ENCODE data around the gene NKX2-4. TPM values are rescaled to one million over a fixed set of nuclear protein-coding genes. Genes with fewer than 3 reads are reported as not detected.

The NKX2-4 gene
- total RNA-seq, 1 donor = not detected

- Histone ChIP-seq H3K27ac (ENCODE audit: low read depth, low read length) (no peak overlapping the region), H3K4me1 (ENCODE audit: insufficient read depth, low read length) (no peaks in the 10 kb centered on the region), H3K79me2 (ENCODE audit: insufficient read depth, low read length) (peaks cover 25% of the 10 kb centered on the region), H4K20me1 (ENCODE audit: insufficient read depth, low read length) (peaks cover 11% of the 10 kb centered on the region), H3K4me2 (ENCODE audit: insufficient read depth, low read length) (no peak overlapping the region), H3K4me3 (ENCODE audit: insufficient read depth, low read length) (no peak overlapping the region), H3K9me3 (ENCODE audit: low read depth, low read length) (no peaks in the 10 kb centered on the region), H3K27me3 (ENCODE audit: insufficient read depth, low read length) (no peaks in the 10 kb centered on the region), H3K36me3 (ENCODE audit: insufficient read depth, low read length) (peaks cover 4% of the 10 kb centered on the region), H2AFZ (ENCODE audit: low read length) (no peak overlapping the region)
- DNase-seq (ENCODE audit: insufficient read length, low spot score, missing footprints) = peak; percentile 5
- TF ChIP-seq CTCF (IDR thresholded peaks at IDR 0.05; ENCODE audit: extremely low read depth, low read depth, low read length) = no peak
These were observed 19.1 kb downstream of the NKX2-4 start for GRCh38 chr20:21378259-21378658.

- H3K27ac ChIP-seq (ENCODE audit: low read depth, low read length) = no peak overlapping the region
- no peaks in the 10 kb centered on the region for H3K4me1 ChIP-seq (ENCODE audit: insufficient read depth, low read length)
- H3K79me2 ChIP-seq (ENCODE audit: insufficient read depth, low read length) = peaks cover 29% of the 10 kb centered on the region
- H3K9me3 ChIP-seq (ENCODE audit: low read depth, low read length) = no peaks in the 10 kb centered on the region
- TF ChIP-seq CTCF (IDR thresholded peaks at IDR 0.05; ENCODE audit: extremely low read depth, low read depth, low read length) = no peak
- H4K20me1 ChIP-seq (ENCODE audit: insufficient read depth, low read length) = peaks cover 12% of the 10 kb centered on the region
- no peaks in the 10 kb centered on the region for H3K27me3 ChIP-seq (ENCODE audit: insufficient read depth, low read length)
- H3K4me3 ChIP-seq (ENCODE audit: insufficient read depth, low read length) = no peak overlapping the region
- peaks cover 4% of the 10 kb centered on the region for H3K36me3 ChIP-seq (ENCODE audit: insufficient read depth, low read length)
- DNase-seq (ENCODE audit: insufficient read length, low spot score, missing footprints) = no peak
- no peak overlapping the region for H2AFZ ChIP-seq (ENCODE audit: low read length)
- no peak overlapping the region for H3K4me2 ChIP-seq (ENCODE audit: insufficient read depth, low read length)
These were observed 19.6 kb downstream of the NKX2-4 start for GRCh38 chr20:21377701-21378100.

DNA sequence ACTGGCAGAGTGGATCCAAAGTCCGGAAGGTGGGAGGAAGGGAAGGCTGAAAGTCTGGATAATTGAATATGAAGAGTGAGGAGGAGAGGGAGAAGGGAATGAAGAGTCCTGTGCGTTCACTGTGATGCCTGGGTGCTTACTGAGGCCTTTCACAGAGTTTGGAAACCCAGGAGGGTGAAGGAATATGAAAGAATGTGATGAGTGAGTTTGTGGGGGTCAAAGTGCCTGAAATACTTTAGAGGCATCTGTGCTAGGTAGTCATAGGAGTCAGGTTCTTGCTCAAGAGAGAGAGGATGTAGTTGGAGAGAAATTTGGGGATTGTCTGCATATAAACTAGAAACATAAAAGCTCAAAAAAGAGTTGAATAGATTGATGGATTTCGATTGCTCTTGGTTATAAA is 20.7 kb downstream of the NKX2-4 start:
- no peak overlapping the region for H2AFZ ChIP-seq (ENCODE audit: low read length)
- no peak overlapping the region for H3K27ac ChIP-seq (ENCODE audit: low read depth, low read length)
- DNase-seq (ENCODE audit: insufficient read length, low spot score, missing footprints) = peak; percentile 23
- peaks cover 14% of the 10 kb centered on the region for H4K20me1 ChIP-seq (ENCODE audit: insufficient read depth, low read length)
- no peaks in the 10 kb centered on the region for H3K27me3 ChIP-seq (ENCODE audit: insufficient read depth, low read length)
- no peak overlapping the region for H3K4me2 ChIP-seq (ENCODE audit: insufficient read depth, low read length)
- H3K4me3 ChIP-seq (ENCODE audit: insufficient read depth, low read length) = no peak overlapping the region
- H3K4me1 ChIP-seq (ENCODE audit: insufficient read depth, low read length) = no peaks in the 10 kb centered on the region
- peaks cover 37% of the 10 kb centered on the region for H3K79me2 ChIP-seq (ENCODE audit: insufficient read depth, low read length)
- H3K36me3 ChIP-seq (ENCODE audit: insufficient read depth, low read length) = no peaks in the 10 kb centered on the region
- H3K9me3 ChIP-seq (ENCODE audit: low read depth, low read length) = no peaks in the 10 kb centered on the region
- no peak for TF ChIP-seq CTCF (IDR thresholded peaks at IDR 0.05; ENCODE audit: extremely low read depth, low read depth, low read length)

DNA sequence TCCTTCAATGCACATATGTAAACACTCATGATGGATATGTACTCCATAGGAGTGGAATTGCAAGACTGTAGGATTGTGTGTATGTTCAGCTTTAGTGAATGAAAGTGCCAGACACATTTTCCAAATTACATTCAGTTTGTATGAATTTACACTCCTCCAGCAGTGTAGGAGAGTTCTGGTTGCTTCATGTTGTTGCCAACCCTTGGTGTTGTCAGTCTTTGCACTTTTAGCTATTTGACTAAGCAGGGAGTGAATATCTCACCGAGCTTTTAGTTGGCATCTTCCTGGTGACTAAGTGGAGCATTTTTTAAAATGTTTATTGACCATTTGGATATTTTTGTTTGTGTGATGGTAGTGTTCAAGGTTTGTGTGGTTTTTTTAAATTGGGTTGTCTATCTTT is 23.9 kb downstream of the NKX2-4 start:
- Histone ChIP-seq H3K36me3 (ENCODE audit: insufficient read depth, low read length) (peaks cover 8% of the 10 kb centered on the region), H4K20me1 (ENCODE audit: insufficient read depth, low read length) (peaks cover 14% of the 10 kb centered on the region), H3K9me3 (ENCODE audit: low read depth, low read length) (no peaks in the 10 kb centered on the region), H3K4me2 (ENCODE audit: insufficient read depth, low read length) (no peak overlapping the region), H3K27me3 (ENCODE audit: insufficient read depth, low read length) (no peaks in the 10 kb centered on the region), H2AFZ (ENCODE audit: low read length) (no peak overlapping the region), H3K79me2 (ENCODE audit: insufficient read depth, low read length) (peaks cover 50% of the 10 kb centered on the region), H3K4me3 (ENCODE audit: insufficient read depth, low read length) (no peak overlapping the region), H3K27ac (ENCODE audit: low read depth, low read length) (no peak overlapping the region), H3K4me1 (ENCODE audit: insufficient read depth, low read length) (no peaks in the 10 kb centered on the region)
- no peak for TF ChIP-seq CTCF (IDR thresholded peaks at IDR 0.05; ENCODE audit: extremely low read depth, low read depth, low read length)
- no peak for DNase-seq (ENCODE audit: insufficient read length, low spot score, missing footprints)

All from osteoblast (primary cell).